HG03432 (cell line): ENCODE data around the gene TRIM8.

ENCODE experiments used
- ATAC-seq: cut with Tn5 transposase; IDR thresholded peaks from one replicate; pipeline ENCODE4 v1.9.1; 2021; ENCODE audit warnings: mild to moderate bottlenecking, moderate library complexity; ENCODE audit not compliant: unreplicated experiment

The TRIM8 gene

GRCh38 chr10:102668326-102669107 lies 24.2 kb downstream of the TRIM8 start:
- ATAC-seq, result no peak

GRCh38 chr10:102669206-102670064 lies 25.2 kb downstream of the TRIM8 start:
- no peak for ATAC-seq

GRCh38 chr10:102670065-102670670 lies 25.9 kb downstream of the TRIM8 start:
- no peak for ATAC-seq

DNA sequence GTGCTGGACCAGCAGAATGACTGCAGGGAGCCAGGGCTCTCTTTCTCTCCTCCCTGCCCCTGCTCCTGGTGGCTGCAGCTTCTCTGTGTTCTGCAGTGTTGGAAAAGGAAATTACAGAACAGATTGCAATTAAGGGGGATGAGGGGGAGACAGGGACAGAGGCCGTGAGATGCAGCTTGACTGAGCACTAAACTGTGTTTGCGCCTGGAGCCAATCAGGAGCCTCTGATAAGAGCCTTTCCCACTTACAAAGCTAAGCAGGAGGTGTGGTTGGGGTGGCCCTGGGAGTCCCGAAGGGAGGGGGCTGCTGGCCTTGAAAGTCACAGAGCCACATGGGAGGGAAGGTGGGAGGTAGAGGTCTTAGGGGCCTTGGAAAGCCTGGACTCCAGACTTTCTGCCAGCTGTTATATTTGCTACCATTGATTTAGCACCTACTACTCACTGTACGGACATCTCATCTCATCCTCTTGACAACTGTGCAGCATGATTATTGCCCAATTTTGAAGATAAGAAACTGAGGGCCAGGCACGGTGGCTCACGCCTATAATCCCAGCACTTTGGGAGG lies 26.7 kb downstream of the TRIM8 start:
- no peak for ATAC-seq

DNA sequence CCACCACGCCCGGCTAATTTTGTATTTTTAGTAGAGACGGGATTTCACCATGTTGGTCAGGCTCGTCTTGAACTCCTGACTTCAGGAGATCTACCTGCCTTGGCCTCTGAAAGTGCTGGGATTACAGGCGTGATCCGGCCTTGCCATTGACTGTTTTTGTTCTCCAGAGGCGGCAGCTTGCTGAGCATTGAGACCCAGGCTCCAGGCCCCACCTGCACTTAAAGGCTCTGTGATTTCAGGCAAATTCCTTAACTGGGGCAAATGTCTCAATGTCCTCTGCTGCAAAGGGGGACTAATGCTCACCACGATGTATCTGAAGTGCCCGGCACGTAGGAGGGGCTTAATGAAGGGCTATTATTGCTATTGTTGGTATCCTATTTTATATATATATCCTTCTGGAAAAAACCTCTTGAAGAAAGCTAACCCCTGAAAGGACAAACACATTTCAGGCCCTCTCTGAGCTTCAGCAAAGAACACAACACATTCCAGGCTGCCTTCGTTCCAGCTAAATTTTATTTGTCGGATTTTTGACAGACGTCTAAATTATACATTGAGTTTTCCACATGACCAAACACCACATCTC lies 29.0 kb downstream of the TRIM8 start:
- ATAC-seq, result no peak

DNA sequence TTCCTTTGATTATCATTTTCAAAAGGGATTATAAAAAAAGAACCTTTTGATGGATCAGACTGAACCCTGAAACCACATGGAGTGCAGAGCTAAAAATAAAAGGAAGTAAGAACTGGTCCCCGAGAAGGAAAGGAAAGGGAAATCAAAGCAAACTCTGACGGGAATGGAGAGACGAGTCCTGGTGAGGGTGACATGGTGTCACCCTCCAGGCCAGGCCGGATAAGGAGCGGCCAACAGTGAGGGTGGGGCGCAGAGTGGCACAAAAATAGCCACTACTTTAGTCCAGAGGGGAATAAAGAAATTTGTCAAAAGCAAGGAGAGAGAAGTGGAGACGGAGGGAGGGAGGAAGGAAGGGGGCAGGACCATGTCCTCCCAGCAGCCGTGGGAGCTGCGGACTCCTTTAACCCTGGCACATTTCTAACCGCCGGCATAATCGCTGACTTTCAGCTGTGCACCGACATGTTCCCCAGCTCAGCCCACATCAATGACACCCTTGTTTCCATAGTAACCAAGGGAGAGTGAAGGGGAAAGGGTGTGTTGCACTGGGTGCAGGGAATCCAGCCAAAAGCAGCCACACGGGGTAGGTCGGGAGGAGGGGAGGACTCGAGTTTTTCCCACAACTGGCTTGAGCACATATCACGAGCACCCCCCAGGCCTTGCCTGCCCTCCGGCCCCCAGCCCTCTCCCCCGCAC lies 29.7 kb downstream of the TRIM8 start:
- ATAC-seq, result peak; percentile 56

DNA sequence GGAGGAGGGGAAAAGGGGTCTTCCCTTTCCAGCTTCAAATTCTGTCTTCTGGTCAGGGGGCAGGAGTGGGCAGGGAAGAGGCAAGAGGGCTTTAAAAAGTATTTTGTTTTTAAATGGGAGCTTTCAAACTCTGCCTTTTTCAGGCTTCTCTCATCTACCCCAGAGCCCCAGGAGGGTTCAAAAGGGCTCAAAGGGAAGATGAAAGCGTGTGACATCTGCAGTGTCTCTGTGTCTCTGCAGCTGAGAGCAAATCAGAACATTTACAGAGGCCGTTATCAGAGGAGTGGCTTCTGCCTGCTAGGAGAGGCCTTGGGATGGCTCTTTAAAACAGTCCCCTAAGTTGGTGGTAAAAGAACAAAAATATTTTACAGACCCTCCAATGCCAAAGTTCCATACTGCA lies 30.3 kb downstream of the TRIM8 start:
- no peak for ATAC-seq

- ATAC-seq, result no peak
Observed at GRCh38 chr10:102675011-102675665, 30.9 kb downstream of the TRIM8 start.

- ATAC-seq, result no peak
Observed at GRCh38 chr10:102675666-102676533, 31.6 kb downstream of the TRIM8 start.

DNA sequence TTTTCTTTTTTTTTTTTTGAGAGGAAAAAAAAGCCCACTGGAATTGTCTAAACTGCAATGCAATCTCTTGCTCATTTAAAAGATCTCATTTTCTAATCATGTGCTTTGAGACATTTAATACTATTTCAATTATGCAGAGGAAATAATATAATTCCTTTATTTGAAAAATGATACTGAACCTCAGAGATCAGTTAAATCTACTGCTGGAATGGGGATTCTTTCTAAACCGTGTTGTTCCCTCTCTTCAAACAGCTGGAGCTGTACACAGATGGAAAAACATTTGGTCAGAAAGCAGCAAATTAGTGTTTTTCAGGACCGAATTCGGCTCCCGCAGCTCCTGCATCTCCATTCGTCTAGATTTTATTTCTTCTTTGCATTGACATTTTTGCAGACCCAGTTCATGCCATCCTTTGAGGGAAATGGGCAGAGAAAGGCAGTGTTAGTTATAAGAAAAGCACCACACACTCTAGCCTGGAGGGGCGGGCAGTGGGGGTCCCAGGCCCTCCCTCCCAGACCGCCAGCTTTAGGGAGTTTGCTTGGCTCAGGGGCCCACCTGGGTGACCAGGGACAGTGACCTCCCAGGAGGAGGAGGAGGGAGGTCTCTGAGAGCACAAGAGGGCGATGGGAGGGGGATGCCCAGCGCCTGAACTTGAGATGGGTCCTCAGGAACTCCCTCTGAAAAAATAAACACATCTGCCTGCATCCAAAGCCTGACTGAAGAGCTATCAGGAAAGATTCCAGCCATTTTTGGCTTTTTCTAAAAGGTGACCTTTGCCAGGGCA lies 32.4 kb downstream of the TRIM8 start:
- no peak for ATAC-seq

DNA sequence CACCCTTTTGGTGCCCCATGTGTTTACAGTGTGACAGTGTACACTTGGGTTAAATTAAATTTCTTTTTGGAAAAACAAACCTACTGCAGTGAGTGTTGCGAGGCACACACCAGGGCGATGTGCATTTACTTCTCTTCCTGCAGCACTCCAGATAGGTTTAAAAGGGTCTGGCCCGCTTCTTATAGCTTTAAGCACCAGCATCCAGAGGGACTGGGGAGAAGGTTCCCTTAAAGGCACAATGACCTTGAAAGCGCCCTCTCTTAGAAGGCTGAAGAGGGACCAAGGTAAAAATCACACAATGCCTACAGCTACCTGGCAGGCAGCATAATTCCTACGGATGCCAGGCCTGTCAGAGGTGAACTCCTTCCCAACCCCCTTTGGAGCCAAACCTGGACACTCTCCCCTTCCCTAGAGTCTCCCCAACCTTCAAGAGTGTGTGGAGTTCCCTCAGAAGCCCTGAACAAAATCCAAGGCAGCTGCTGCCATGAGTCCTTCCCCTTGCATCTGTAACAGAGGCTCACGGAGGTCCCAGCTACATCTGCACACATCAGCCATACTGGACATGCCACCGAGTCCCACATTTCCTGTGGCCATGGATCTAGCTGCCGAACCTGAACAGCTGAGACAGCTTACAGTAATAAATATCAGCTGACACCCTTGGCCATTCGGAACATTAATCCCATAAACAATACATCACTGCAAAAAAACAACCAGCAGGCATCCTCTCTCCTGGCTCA lies 33.2 kb downstream of the TRIM8 start:
- ATAC-seq, result no peak

- no peak for ATAC-seq
Observed at GRCh38 chr10:102678068-102678400, 33.8 kb downstream of the TRIM8 start.

GRCh38 chr10:102678842-102679289 lies 34.6 kb downstream of the TRIM8 start:
- no peak for ATAC-seq

GRCh38 chr10:102679596-102679995 lies 35.3 kb downstream of the TRIM8 start:
- no peak for ATAC-seq

DNA sequence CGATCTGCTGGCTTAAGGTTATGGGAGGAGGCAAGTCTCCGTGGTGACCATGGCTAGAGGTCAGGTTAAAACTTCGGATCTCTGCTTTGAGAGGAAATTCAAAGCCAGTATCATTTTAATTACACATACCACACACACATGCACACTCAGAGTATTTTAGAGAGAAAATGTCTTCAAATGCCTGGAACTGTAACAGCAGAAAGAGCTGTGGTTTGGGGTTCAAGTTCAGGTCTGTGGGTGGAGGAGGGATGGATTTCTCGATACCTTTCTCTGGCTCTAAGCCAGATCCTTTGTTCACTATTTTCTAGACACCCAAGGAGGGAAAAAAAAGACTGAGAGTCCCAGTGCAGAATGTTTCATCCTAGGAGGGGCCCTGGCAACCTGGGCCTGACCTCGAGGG lies 37.4 kb downstream of the TRIM8 start:
- no peak for ATAC-seq

DNA sequence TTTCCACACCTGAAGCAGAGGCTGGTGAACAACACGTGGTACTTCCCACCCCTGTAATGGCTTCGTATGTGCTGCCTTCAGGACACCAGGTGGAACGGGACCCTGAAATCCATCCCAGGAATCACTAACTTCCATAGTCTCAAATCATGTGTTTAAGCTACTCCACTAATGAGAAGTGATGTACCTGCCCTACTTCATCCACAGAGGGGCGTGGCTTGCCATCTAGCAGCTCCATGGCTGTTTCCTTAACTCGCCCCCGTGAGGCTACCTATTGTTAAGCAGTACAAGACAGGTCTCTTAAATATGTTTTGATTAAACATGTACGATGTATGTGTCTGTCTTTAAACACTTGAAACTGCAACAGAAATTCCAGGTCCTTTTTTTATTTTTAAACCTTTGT lies 38.1 kb downstream of the TRIM8 start:
- no peak for ATAC-seq

- ATAC-seq, result no peak
Observed at GRCh38 chr10:102682981-102683380, 38.7 kb downstream of the TRIM8 start.

GRCh38 chr10:102683736-102684135 lies 39.5 kb downstream of the TRIM8 start:
- no peak for ATAC-seq
